Subcutaneous adipose tissue (tissue), 4 donors: Measurements from ENCODE around the gene C1orf105. TPM values are rescaled to one million over a fixed set of nuclear protein-coding genes. Genes with fewer than 3 reads are reported as not detected.

Experiments
- CTCF ChIP-seq: fragments of 450-650 bp; IDR thresholded peaks from one replicate; pipeline ENCODE4 v1.5.1; 2016; ENCODE audit warnings: low read depth, mild to moderate bottlenecking, control low read depth, antibody characterized with exemption, moderate library complexity
- total RNA-seq, 4 donors: library from RNA; depleted of rRNA; stranded (reverse); fragments of >200 nt; gene quantifications; one replicate each; pipeline ENCODE4 v1.1.0, GENCODE V29; 2016

The C1orf105 gene
- total RNA-seq, 4 donors from 2014 or later = not detected

- no peak for TF ChIP-seq CTCF
Observed at GRCh38 chr1:172451002-172451443, 30.5 kb downstream of the C1orf105 start.

- TF ChIP-seq CTCF = no peak
Observed at GRCh38 chr1:172452536-172453152, 32.2 kb downstream of the C1orf105 start.

- no peak for TF ChIP-seq CTCF
Observed at GRCh38 chr1:172453153-172453545, 32.7 kb downstream of the C1orf105 start.

- no peak for TF ChIP-seq CTCF
Observed at GRCh38 chr1:172453607-172454006, 33.1 kb downstream of the C1orf105 start.

- no peak for TF ChIP-seq CTCF
Observed at GRCh38 chr1:172455451-172455850, 35.0 kb downstream of the C1orf105 start.

- no peak for TF ChIP-seq CTCF
Observed at GRCh38 chr1:172456344-172456769, 35.9 kb downstream of the C1orf105 start.

GRCh38 chr1:172457479-172458130 is 37.1 kb downstream of the C1orf105 start:
- no peak for TF ChIP-seq CTCF
